ENCODE data around the gene OBP2B.

OBP2B gene

GRCh38 chr9:133164191-133164590 lies 44.9 kb downstream of the OBP2B start:
- no peak for DNase-seq

GRCh38 chr9:133163504-133164172 lies 45.4 kb downstream of the OBP2B start, which contains the start of gene GBGT1:
Gene GBGT1 (minus strand): TSS chr9:133163914. CDS start chr9:133162412, 1,502 bp downstream.
- DNase-seq: peak; percentile 59

- DNase-seq: no peak
These were observed 46.1 kb downstream of the OBP2B start for GRCh38 chr9:133162861-133163503.

GRCh38 chr9:133161547-133161950 lies 47.5 kb downstream of the OBP2B start:
- DNase-seq: no peak

GRCh38 chr9:133160742-133161546 lies 48.1 kb downstream of the OBP2B start:
- peak; percentile 51 for DNase-seq

GRCh38 chr9:133158695-133159094 lies 50.4 kb downstream of the OBP2B start:
- DNase-seq: no peak
